Activated CD4-positive, alpha-beta T cell treated with anti-CD3 and anti-CD28 coated beads, Interleukin-10, Interleukin-2, amounts not matched to agents 100 ng/mL and 50 ng/mL, durations not matched to agents 16 hours and 8 hours (primary cell): ENCODE data around the gene PRAMEF14.
"Not testable (repeated sequence)": the region's sequence is repeated elsewhere in the genome, so short reads cannot be mapped to it uniquely, and the experiment has no call there.

ENCODE experiments used
- DNase-seq: peaks from one replicate; pipeline ENCODE4 v3.0.0-alpha.2; 2020

The PRAMEF14 gene, protein sequence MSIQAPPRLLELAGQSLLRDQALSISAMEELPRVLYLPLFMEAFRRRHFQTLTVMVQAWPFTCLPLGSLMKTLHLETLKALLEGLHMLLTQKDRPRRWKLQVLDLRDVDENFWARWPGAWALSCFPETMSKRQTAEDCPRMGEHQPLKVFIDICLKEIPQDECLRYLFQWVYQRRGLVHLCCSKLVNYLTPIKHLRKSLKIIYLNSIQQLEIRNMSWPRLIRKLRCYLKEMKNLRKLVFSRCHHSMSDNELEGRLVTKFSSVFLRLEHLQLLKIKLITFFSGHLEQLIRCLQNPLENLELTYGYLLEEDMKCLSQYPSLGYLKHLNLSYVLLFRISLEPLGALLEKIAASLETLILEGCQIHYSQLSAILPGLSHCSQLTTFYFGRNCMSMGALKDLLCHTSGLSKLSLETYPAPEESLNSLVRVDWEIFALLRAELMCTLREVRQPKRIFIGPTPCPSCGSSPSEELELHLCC

DNA sequence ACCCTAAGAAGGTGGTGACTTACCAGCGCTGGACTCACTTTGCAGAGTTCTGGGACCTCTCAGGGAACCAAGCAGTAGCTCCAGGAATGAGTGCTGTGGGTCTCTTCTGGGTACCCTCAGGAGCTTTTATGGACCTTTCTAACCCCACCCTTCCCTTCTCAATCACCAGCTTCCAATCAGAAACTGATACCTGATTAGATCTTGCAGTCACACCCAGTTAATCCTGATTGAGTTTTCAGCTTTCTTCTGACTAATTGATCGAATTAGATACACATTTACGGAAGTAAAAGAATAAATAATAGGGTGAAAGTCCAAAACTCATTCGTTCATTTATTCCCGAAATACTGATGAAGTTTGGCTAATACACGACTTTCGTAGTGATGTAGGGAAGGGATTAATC, at the start of gene PRAMEF14:
PRAMEF14 (minus strand) TSS at position 101 of the 400 bp plus-strand sequence. CDS start 1,820 bp downstream, outside the sequence.
- not testable (repeated sequence) for DNase-seq

DNA sequence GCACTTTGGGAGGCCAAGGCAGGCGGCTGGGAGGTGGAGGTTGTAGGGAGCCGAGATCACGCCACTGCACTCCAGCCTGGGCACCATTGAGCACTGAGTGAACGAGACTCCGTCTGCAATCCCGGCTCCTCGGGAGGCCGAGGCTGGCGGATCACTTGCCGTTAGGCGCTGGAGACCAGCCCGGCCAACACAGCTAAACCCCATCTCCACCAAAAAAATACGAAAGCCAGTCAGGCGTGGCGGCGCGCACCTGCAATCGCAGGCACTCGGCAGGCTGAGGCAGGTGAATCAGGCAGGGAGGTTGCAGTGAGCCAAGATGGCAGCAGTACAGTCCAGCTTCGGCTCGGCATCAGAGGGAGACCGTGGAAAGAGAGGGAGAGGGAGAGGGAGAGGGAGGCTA, 48.4 kb upstream of the PRAMEF14 start:
- DNase-seq, result not testable (repeated sequence)

DNA sequence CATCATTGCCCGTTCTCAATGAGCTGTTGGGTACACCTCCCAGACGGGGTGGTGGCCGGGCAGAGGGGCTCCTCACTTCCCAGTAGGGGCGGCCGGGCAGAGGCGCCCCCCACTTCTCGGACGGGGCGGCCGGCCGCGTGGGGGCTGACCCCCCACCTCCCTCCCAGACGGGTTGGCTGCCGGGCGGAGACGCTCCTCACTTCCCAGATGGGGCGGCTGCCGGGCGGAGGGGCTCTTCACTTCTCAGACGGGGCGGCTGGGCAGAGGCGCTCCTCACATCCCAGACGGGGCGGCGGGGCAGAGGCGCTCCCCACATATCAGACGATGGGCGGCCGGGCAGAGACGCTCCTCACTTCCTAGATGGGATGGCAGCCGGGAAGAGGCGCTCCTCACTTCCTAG, 47.8 kb upstream of the PRAMEF14 start:
- not testable (repeated sequence) for DNase-seq

DNA sequence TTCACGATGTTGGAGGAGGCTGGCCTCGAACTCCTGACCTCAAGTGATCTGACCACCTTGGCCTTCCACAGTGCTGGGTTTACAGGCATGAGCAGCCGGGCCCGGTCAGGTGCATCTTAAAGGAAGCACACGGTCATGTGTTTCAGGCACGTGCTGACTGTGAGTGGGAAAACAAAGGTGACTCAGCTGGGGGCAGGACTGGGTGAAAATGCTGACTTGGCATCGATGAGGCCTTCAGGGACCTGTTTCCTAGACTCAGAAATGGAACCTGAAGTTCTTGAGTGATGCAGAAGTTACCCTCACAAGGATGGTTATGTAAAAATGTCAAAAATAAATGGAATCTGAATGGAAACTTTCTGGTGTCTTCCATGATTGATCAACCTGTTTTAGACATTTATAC, 46.1 kb upstream of the PRAMEF14 start:
- not testable (repeated sequence) for DNase-seq

DNA sequence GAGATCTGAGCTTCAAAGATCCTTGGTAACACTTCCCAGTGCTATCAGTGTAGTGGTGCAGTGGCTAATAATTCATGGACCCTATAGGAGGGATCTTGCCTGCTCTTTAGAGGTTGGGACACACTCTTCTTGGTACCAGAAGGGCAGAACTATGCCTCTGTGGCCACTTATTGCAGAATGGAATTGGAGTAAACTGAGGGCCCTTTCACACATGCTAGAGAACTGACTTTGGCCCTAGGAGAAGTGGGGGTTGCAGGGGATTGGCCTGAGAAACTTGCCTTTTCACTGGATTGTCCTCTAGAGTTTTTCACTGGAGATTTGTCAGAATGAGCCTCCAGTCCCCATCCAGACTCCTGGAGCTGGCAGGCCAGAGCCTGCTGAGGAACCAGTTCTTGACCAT, 42.4 kb upstream of the PRAMEF14 start, which contains the start of gene PRAMEF17:
PRAMEF17 (plus strand) TSS at position 301 of the 400 bp plus-strand sequence; CDS start at position 327, 26 bp downstream.
- DNase-seq, result not testable (repeated sequence)

DNA sequence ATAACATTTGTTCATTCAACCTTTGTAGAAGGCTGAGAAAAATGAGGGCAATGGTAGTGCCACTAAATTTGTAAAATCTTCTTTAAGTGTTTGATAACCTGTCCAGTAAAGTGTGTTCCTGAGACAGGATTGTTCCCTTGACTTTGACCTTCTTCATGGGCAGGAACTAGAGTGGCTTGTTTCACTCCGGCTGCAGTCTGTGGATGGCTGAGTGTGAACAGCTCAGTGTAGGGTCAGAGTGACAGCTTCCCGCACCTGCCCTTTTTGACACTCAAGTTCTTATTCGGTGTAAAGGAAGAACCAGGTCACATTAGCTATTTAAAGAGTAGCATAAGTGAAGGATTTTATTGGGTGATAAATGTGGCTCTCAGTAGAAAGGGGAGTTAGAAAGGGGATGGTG, 33.4 kb upstream of the PRAMEF14 start:
- not testable (repeated sequence) for DNase-seq

DNA sequence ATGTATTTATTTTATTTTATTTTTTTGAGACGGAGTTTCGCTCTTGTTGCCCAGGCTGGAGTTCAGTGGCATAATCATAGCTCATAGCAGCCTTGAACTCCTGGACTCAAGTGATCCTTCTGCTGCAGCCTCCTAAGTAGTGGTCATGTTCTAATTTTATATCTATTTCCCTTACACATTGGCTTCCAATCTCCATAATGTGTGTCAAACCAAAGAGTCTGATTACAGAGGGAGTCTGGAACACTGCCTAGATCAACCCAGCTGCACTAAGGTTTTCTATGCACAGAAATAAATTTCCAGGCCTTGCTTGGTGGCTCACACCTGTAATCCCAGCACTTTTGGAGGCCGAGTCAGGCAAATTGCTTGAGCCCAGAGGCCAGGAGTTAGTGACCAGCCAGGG, 32.0 kb upstream of the PRAMEF14 start:
- not testable (repeated sequence) for DNase-seq

DNA sequence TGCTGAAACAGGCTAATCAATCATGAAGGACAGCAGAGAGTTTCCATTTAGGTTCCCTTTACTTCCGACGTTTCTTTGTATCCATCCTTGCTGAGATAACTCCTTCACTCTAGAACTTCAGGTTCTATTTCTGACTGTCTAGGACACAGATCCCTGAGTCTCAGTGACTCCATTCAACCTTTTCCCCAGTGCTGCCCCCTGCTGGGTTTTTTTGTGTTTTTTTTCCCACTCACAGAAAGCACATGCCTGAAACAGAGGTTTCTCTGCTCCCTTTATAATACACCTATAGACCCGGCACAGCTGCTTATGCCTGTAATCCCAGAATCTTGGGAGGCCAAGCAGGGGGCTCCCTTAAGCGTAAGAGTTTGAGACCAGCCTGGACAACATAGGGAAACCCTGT, 21.6 kb upstream of the PRAMEF14 start:
- peak; percentile 34 for DNase-seq

DNA sequence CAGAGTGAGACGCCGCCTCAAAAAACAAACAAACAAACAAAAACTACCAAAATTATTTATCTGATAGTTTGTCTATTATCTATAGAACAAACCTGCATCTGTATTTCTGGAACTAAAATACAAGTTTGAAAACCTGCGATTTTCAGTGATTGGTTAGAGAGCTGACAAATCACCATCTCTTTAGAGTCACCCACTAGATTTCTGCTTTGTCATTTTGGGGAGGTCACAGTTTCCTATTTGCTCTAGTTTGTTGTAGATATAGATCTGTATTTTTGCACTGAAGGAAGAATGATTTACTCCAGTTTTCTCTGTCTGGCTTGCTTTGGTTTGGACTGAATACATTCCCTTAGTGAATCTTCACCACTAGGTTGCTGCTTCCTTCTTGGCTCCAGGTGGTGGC, 19.6 kb upstream of the PRAMEF14 start:
- not testable (repeated sequence) for DNase-seq

DNA sequence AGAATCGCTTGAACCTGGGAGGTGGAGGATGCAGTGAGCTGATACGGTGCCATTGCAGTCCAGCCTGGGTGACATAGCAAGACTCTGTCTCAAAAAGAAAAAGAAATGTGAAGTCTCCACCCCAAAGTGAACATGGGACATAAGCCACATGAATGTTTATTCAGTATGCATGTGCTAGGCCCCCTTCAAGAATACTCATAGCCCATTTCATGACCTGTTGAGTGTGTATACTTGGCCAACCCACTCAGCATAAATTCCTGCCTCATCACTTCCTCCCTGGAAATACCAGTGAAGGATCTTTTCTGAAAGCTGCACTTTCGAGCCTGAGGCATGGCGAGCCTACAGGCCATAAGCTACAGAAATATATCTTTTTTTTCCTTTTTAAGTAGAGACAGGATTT, 18.0 kb upstream of the PRAMEF14 start:
- not testable (repeated sequence) for DNase-seq

DNA sequence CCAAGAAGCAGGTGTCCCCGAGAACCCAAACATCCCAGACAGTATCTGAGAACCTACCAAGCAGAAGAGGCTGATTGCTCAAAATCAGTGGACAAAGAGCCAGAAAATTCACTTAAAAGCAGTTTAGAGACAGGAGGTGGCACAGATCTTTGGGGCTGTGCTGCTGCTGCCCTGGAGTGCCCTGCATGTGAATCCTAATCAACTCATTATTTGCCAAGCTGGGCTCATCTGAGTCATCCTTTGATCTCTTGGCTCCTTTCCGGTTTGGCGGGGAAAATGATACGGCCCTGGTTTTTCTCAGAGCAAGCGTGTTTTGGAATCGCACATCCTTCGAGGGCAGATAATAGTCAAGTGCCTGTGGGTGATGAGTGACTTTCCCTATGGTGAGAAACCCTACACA, 15.4 kb upstream of the PRAMEF14 start:
- DNase-seq, result not testable (repeated sequence)

DNA sequence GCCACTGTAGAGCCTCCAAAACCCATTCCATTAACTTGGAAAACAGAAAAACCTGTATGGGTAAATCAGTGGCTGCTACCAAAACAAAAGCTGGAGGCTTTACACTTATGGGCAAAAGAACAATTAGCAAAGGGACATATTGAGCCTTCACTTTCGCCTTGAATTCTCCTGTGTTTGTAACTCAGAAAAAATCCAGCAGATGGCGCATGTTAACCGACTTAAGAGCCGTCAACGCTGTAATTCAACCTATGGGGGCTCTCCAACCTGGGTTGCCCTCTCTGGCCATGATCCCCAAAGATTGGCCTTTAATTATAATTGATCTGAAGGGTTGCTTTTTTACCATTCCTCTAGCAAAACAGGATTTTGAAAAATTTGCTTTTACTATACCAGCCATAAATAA, 9.8 kb upstream of the PRAMEF14 start:
- DNase-seq, result peak; percentile 59

DNA sequence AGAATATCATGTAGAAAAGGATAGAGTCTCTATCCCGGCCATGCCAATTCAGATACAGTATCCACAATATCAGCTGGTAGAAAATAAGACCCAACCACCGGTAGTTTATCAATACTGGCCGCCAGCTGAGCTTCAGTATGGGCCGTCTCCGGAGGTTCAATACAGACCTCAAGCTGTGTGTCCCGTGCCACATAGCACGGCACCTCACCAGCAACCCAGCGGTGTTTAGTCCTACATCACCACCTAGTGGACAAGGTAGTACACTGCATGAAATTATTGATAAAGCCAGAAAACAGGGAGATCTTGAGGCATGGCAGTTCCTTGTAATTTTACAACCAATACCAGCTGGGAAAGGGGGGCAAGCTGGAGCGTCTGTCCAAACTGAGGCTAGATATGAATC, 7.5 kb upstream of the PRAMEF14 start:
- peak; percentile 10 for DNase-seq

DNA sequence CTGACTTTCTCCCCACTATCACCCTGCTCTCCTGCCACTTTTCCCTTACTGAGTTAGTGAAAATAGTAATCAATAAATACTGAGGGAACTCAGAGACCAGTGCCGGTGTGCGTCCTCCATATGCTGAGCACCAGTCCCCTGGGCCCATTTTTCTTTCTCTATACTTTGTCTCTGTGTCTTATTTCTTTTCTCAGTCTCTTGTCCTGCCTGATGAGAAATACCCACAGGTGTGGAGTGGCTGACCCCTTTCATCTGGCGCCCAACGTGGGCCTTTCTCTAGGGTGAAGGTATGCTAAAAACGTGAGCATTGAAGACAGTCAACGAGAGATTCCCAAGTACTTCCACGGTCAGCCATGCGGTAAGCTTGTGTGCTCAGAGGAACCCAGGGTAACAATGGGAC, 6.5 kb upstream of the PRAMEF14 start:
- not testable (repeated sequence) for DNase-seq

DNA sequence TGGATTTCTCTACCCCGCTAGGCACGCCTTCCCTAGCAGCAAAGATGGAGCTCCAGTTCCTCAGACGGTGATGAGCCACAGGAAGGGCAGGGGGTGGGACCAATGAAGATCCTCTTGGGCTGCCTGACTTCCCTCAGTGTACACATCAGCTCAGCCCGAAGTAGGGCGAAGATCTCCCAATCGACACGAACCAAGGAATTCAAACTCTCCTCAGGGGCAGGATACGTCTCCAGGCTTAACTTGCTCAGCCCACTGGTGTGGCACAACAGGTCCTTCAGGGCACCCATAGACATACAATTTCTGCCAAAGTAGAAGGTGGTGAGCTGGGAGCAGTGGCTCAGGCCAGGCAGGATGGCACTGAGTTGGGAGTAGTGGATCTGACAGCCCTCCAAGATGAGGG, 4.4 kb downstream of the PRAMEF14 start:
- DNase-seq, result not testable (repeated sequence)

DNA sequence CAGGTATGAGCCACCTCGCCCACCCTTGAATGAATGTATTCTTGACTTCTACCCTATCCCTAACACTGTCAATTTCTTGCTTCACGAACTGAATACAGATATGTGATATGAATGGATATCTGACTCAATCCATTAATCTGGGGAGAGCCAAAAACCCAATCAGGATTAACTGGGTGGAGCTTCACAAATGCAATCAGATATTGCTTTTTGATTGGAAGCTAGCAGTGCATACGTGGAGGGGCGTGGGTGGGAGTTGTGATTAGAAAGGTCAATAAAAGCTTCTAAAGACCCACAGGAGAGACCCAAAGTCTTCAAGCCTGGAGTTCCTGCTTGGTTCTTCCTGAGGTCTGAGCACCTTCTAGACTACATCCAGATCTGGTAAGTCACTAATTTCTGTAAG, 31.7 kb downstream of the PRAMEF14 start, which contains the start of gene PRAMEF15:
PRAMEF15 (plus strand) TSS at position 301 of the 400 bp plus-strand sequence. CDS start 2,827 bp downstream, outside the sequence.
- not testable (repeated sequence) for DNase-seq

DNA sequence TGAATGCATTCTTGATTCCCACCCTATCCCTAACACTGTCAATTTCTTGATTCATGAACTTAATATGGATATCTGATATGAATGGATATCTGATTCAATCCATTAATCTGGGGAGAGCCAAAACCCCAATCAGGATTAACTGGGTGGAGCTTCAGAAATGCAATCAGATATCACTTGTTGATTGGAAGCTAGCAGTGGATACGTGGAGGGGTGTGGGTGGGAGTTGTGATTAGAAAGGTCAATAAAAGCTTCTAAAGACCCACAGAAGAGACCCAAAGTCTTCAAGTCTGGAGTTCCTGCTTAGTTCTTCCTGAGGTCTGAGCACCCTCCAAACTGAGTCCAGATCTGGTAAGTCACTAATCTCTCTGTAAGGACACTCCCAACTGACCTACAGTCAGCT, 43.7 kb downstream of the PRAMEF14 start, which contains the start of gene PRAMEF33:
PRAMEF33 (plus strand) TSS at position 301 of the 400 bp plus-strand sequence. CDS start 2,416 bp downstream, outside the sequence.
- DNase-seq, result not testable (repeated sequence)

DNA sequence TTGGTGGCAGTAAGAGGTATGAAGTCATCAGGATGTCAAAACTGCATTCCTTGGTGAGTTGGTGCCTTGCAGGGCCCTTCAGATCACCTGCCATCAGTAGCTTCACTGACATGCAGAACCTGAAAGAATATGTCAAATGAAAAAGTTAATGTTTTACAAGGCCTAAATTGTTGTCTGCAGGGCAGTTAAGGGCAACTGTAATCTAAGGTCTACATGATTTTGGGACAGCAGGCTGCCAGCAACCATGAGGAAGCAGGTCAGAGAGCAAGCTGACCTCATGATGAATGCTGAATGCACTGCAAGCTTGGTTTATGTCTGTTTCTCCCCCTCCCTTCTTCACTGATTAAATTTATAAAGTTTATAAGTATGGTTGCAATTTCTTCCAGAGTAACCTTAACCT, 44.7 kb downstream of the PRAMEF14 start:
- not testable (repeated sequence) for DNase-seq

DNA sequence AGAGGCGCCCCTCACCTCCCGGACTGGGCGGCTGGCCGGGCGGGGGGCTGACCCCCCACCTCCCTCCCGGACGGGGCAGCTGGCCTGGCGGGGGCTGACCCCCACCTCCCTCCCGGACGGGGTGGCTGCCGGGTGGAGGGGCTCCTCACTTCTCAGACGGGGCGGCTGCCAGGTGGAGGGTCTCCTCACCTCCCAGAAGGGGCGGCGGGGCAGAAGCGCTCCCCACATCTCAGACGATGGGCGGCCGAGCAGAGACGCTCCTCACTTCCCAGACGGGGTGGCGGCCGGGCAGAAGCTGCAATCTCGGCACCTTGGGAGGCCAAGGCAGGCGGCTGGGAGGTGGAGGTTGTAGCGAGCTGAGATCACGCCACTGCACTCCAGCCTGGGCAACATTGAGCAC, 48.2 kb downstream of the PRAMEF14 start:
- not testable (repeated sequence) for DNase-seq

DNA sequence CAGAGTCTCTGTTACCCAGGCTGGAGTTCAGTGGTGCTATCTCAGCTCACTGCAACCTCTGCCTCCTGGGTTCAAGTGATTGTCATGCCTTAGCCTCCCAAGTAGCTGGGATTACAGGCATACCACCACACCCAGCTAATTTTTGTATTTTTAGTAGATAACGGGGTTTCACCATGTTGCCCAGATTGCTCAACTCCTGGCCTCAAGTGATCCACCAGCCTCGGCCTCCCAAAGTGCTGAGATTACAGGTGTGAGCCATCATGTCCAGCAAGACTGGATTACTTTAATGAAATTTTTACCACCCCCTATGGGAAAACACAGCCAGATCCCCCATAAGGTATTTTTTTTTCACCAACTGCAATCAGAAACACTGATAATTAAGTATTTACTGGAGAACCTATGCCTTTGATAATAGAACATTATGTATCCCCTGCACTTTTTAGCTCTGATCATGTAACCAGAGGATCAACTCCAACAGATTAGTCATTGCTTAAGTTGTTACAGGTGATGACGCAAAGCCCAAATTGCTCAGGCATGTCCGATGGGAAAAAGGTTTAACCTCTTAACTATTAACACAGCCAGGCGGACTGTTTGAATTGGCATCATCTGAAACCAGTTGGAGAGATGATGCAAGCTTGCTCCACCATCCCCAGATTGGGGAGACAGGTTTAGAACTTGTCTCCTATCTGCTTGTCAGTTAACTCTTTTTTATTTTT, 49.6 kb downstream of the PRAMEF14 start:
- DNase-seq, result not testable (repeated sequence)
